RWPE2 (cell line): ENCODE results near the gene MYPOP.
A peak's percentile ranks its signal among the peaks of the same experiment; 100 is the strongest.

Experiments
- ATAC-seq: fragments of 200-7000 bp; cut with Tn5 transposase; 3 replicates; pipeline ENCODE4 v1.9.1; 2021; ENCODE audit warnings: low read depth
- DNase-seq: peaks from one replicate; pipeline ENCODE4 v3.0.0-alpha.2; 2020; ENCODE audit warnings: low spot score
- H3K27ac ChIP-seq: fragments of 450-650 bp; 2 replicates; pipeline ENCODE4 v1.5.1; 2017; ENCODE audit warnings: mild to moderate bottlenecking; ENCODE audit not compliant: poor library complexity, severe bottlenecking
- H3K27me3 ChIP-seq: fragments of 250-450 bp; sonication (Bioruptor Pico); 2 replicates; pipeline ENCODE4 v1.5.1; 2021; ENCODE audit warnings: mild to moderate bottlenecking, moderate library complexity; ENCODE audit not compliant: insufficient read depth, poor library complexity, severe bottlenecking
- H3K36me3 ChIP-seq: fragments of 250-450 bp; sonication (Bioruptor Pico); 2 replicates; pipeline ENCODE4 v1.5.1; 2020; ENCODE audit warnings: low read depth, mild to moderate bottlenecking, moderate library complexity
- H3K4me1 ChIP-seq: fragments of 250-450 bp; sonication (Bioruptor Pico); 2 replicates; pipeline ENCODE4 v1.5.1; 2021; ENCODE audit warnings: mild to moderate bottlenecking, moderate library complexity; ENCODE audit not compliant: insufficient read depth, poor library complexity, severe bottlenecking
- H3K4me3 ChIP-seq: fragments of 250-450 bp; sonication (Bioruptor Pico); 2 replicates; pipeline ENCODE4 v1.5.1; 2021; ENCODE audit warnings: mild to moderate bottlenecking, moderate library complexity; ENCODE audit not compliant: severe bottlenecking
- H3K9me3 ChIP-seq: fragments of 250-450 bp; sonication (Bioruptor Pico); 2 replicates; pipeline ENCODE4 v1.5.1; 2021; ENCODE audit warnings: mild to moderate bottlenecking, moderate library complexity; ENCODE audit not compliant: severe bottlenecking
- TF ChIP-seq, protein P1 (sequence below): fragments of 450-650 bp; IDR thresholded peaks from one replicate; pipeline ENCODE4 v1.5.1; 2017; ENCODE audit warnings: mild to moderate bottlenecking, moderate library complexity; ENCODE audit not compliant: poor library complexity, severe bottlenecking

MYPOP gene

DNA sequence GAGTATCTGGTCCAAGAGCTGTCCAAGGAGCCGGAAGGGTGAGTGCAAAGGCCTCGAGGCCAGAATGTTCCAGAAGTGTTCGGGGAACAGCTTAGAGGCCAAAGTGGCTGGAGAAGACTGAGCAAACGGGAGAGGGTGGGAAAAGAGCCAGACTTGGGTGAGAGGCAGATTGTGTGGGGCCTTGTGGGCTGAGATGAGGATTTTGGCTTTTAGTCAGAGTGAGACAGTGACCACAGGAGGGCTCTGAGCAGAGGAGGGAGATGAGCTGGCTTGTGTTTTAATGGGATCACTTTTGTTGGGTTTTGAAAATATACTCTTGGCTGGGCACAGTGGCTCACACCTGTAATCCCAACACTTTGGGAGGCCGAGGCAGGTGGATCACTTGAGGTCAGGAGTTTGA is 6.5 kb upstream of the MYPOP start:
- Histone ChIP-seq H3K9me3 (no peaks in the 10 kb centered on the region), H3K4me3 (no peak overlapping the region), H3K27me3 (no peaks in the 10 kb centered on the region), H3K27ac (no peak overlapping the region), H3K36me3 (no peaks in the 10 kb centered on the region), H3K4me1 (no peaks in the 10 kb centered on the region)
- ATAC-seq (no peak), DNase-seq (no peak)
- TF ChIP-seq, protein P1, sequence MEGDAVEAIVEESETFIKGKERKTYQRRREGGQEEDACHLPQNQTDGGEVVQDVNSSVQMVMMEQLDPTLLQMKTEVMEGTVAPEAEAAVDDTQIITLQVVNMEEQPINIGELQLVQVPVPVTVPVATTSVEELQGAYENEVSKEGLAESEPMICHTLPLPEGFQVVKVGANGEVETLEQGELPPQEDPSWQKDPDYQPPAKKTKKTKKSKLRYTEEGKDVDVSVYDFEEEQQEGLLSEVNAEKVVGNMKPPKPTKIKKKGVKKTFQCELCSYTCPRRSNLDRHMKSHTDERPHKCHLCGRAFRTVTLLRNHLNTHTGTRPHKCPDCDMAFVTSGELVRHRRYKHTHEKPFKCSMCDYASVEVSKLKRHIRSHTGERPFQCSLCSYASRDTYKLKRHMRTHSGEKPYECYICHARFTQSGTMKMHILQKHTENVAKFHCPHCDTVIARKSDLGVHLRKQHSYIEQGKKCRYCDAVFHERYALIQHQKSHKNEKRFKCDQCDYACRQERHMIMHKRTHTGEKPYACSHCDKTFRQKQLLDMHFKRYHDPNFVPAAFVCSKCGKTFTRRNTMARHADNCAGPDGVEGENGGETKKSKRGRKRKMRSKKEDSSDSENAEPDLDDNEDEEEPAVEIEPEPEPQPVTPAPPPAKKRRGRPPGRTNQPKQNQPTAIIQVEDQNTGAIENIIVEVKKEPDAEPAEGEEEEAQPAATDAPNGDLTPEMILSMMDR: no peak

DNA sequence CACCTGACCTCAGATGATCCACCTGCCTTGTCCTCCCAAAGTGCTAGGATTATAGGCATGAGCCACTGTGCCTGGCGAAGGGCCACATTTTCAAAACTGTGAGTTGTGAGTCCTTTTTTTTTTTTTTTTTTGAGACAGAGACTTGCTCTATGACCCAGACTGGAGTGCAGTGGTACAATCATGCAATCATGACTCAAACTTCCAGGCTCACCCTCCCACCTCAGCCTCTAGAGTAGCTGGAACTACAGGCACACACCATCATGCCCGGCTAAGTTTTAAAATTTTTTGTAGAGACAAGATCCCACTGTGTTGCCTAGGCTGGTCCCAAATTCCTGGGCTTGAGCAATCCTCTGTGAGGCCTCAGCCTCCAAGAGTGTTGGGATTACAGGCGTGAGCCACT is 3.8 kb upstream of the MYPOP start:
- H3K36me3 ChIP-seq: no peaks in the 10 kb centered on the region; the same call in 1 of the 2 replicates
- no peaks in the 10 kb centered on the region for H3K9me3 ChIP-seq
- no peak overlapping the region for H3K4me3 ChIP-seq
- DNase-seq: no peak
- ATAC-seq: no peak
- no peaks in the 10 kb centered on the region for H3K4me1 ChIP-seq
- no peaks in the 10 kb centered on the region for H3K27me3 ChIP-seq
- H3K27ac ChIP-seq: no peak overlapping the region
- TF ChIP-seq, protein P1: no peak

DNA sequence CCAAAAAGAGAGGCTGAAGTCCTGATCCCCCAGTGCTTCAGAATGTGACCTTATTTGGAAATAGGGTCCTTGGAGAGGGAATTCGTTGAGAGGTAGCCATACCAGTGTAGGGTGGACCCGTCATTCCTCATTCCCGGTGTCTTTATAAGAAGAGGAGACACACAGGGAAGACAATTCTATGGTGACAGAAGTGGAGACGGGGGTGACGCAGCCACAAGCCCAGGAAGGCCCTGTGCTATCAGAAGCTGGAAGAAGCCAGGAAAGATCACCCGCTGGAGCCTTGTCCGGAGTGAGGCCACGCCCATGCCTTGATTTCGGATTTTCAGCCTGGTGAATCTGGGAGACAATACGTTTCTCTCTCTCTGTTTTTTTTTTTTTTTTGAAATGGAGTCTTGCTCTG is 2.6 kb upstream of the MYPOP start:
- DNase-seq (no peak), ATAC-seq (no peak)
- H3K9me3 ChIP-seq: no peaks in the 10 kb centered on the region
- no peak overlapping the region for H3K27ac ChIP-seq
- H3K27me3 ChIP-seq: no peaks in the 10 kb centered on the region
- peaks cover 9% of the 10 kb centered on the region for H3K36me3 ChIP-seq
- no peak overlapping the region for H3K4me3 ChIP-seq
- no peaks in the 10 kb centered on the region for H3K4me1 ChIP-seq
- TF ChIP-seq, protein P1: no peak

DNA sequence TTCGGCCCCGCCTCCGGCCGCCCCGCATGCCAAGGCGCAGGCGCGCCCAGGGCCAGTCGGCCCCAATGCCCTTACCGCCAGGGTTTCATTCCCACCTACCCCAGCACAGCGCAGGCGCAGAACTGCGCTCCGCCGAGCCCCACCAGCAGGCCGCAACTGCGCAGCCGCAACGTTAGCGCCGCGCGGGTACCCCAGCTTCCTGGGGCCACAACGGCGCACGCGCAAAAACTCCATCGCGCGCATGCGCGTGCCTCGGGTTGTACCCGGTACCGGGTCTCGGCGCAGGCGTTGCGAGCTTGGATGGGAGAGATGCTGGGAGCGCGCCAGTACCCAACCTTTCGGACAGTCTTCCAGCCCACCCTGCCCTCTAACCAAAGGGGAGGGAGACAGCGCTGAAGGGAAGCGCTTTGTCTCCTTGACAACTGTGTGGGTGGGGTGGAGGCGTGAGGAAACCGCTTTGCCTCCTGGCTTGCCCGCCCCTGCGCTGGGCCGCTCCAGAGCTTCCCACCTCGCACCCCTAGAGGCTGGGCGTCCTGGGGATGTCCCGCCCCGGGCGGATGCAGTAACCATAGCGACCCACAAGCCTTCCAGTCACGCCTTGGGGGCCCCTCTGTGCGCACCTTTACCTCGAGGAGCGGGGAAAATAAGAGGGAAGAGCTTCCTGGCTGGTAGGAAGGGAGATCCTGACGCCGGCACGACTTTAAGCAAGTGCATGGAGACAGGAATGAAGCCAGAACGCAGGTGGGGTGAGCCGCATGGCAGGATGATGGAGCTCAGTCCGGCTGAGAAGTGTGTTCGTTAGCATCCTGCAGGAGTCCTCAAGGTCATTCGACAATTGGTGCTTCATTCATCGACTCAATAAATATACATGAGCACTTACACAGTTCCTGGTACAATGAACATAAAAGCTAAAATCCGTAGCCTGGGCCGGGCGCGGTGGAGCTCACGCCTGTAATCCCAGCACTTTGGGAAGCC is 525 bp upstream of the MYPOP start:
- Histone ChIP-seq H3K4me3 (peak overlapping the region; percentile 43), H3K27me3 (no peaks in the 10 kb centered on the region), H3K27ac (peak overlapping the region; percentile 14), H3K4me1 (no peaks in the 10 kb centered on the region), H3K36me3 (peaks cover 27% of the 10 kb centered on the region), H3K9me3 (no peaks in the 10 kb centered on the region)
- TF ChIP-seq, protein P1: no peak
- peak; percentile 95 for DNase-seq
- peak; percentile 84 for ATAC-seq

DNA sequence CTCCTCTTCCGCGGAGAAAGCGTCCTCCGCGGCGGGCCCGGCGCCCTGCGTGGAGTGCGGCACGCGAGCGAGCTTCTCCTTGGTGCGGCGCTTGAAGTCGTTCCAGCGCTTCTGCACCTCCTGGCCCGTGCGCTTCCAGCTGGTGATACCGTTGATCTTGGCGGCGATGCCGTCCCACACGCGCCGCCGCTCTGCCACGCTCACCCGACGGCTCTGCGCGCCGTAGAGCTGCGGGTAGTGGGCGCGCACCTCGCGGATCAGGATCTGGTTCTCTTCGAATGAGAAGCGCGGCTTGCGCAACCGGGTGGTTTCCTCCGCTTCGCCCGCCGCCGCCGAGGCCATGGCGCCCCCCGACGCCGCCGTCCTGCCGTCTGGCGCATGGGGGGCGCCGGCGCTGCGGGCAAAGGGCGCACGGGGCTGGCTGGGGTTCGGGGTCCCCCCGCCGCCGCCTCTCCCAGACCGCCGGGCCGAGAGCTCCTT is 941 bp downstream of the MYPOP start:
- Histone ChIP-seq H3K27me3 (no peaks in the 10 kb centered on the region), H3K36me3 (peaks cover 27% of the 10 kb centered on the region), H3K4me1 (no peaks in the 10 kb centered on the region), H3K27ac (peak overlapping the region; percentile 14), H3K9me3 (no peaks in the 10 kb centered on the region), H3K4me3 (peak overlapping the region; percentile 43)
- TF ChIP-seq, protein P1: no peak
- DNase-seq: no peak
- no peak for ATAC-seq
